Dermis blood vessel endothelial cell (primary cell): ENCODE measurements around the gene MS4A3. TPM values are rescaled to one million over a fixed set of nuclear protein-coding genes. Genes with fewer than 3 reads are reported as not detected.
"Not testable (repeated sequence)": the region's sequence is repeated elsewhere in the genome, so short reads cannot be mapped to it uniquely, and the experiment has no call there.

ENCODE experiments used
- DNase-seq: peaks from one replicate; pipeline ENCODE4 v3.0.0; 2010
- total RNA-seq: library from RNA; depleted of rRNA; stranded (reverse); fragments of >200 nt; gene quantifications from 2 replicates; pipeline ENCODE4 v1.2.3, GENCODE V29; 2014

Gene MS4A3
- not detected in 2 replicates for total RNA-seq

GRCh38 chr11:60056349-60056969 lies at the start of gene MS4A3:
Gene MS4A3 (plus strand): TSS chr11:60056665. CDS start chr11:60061161, 4,496 bp downstream.
- DNase-seq = no peak

DNA sequence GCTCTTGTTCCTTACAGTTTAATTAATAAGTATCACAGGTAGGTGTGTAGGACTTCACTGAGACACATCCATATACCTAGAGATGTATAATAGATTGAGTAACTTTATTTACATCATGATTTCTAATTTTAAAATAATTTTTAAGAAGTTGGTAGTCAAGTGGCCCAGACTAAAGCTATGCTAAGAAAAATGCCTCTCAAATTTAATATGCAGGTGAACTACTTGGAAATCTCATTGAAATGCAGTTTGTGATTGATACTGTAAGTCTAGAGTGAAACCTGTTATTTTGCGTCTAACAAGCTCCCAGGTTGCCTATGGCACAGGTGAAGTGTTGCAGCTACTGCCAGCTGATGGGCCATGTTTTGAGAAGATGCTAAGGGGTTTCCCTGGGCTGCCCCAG lies 39.6 kb upstream of the MS4A3 start, which contains the start of gene OOSP4B:
Gene OOSP4B (plus strand): TSS at position 301 of the 400 bp plus-strand sequence.
- DNase-seq = no peak

GRCh38 chr11:60018058-60018457 lies 38.4 kb upstream of the MS4A3 start:
- no peak for DNase-seq

DNA sequence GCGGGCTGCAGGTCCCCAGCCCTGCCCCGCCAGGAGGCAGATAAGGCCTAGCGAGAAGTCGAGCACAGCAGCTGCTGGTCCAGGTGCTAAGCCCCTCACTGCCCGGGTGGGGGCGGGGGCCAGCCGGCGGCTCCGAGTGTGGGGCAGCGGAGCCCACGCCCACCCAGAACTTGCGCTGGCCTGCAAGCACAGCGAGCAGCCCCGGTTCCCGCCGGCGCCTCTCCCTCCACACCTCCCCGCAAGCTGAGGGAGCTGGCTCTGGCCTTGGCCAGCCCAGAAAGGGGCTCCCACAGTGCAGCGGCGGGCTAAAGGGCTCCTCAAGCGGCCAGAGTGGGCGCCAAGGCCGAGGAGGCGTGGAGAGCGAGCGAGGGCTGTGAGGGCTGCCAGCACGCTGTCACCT lies 36.1 kb upstream of the MS4A3 start:
- not testable (repeated sequence) for DNase-seq

- no peak for DNase-seq
Observed at GRCh38 chr11:60029015-60029632, 27.3 kb upstream of the MS4A3 start.

GRCh38 chr11:60040109-60040508 lies 16.4 kb upstream of the MS4A3 start, which contains the start of gene OOSP2:
Gene OOSP2 (plus strand): TSS chr11:60040409. CDS start chr11:60040460, 51 bp downstream.
- DNase-seq = no peak

DNA sequence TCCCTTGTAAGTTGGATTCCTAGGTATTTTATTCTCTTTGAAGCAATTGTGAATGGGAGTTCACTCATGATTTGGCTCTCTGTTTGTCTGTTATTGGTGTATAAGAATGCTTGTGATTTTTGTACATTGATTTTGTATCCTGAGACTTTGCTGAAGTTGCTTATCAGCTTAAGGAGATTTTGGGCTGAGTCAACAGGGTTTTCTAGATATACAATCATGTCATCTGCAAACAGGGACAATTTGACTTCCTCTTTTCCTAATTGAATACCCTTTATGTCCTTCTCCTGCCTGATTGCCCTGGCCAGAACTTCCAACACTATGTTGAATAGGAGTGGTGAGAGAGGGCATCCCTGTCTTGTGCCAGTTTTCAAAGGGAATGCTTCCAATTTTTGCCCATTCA lies 6.0 kb upstream of the MS4A3 start:
- not testable (repeated sequence) for DNase-seq

GRCh38 chr11:60050839-60051238 lies 5.6 kb upstream of the MS4A3 start:
- not testable (repeated sequence) for DNase-seq

GRCh38 chr11:60059052-60059451 lies 2.6 kb downstream of the MS4A3 start:
- DNase-seq = no peak

- no peak for DNase-seq
Observed at GRCh38 chr11:60059521-60060240, 3.2 kb downstream of the MS4A3 start.

GRCh38 chr11:60064111-60064510 lies 7.6 kb downstream of the MS4A3 start:
- no peak for DNase-seq

DNA sequence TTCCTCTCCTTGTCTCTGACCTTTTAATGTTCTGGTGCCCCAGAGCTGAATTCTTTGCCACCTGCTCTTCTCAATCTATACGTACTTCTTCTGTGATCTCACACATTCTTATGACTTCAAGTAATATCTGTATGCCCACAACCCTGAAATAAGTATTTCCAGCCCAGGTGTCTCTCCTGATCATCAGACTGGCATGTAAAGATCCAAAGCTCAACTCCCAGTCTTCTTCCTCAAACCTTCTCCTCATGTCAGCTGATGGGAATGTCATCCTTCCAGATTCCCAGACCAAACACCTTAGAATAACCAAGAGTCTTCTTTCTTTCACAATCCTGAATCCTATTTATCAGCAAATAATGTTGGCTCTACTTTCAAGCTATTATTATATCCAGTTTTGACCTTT lies 9.3 kb downstream of the MS4A3 start:
- no peak for DNase-seq

DNA sequence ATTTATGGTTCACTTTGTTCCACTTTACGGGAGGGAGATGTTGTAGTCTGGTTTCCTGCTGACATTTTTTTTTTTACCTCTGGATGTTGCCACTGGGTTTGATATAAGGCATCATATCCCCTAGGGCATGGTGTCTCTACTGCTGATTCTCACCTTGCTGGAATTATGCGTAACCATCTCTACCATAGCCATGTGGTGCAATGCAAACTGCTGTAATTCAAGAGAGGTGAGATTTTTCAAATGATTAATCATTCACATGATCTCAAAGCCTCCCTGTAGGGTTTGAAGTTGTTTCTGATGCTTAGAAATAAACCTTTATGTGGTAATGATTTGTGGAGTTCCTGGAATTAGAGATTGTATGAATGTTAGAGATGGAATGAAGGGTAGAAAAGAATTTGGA lies 13.0 kb downstream of the MS4A3 start:
- no peak for DNase-seq

- not testable (repeated sequence) for DNase-seq
Observed at GRCh38 chr11:60071644-60072043, 15.2 kb downstream of the MS4A3 start.

GRCh38 chr11:60077216-60077817 lies 20.9 kb downstream of the MS4A3 start:
- DNase-seq = no peak

DNA sequence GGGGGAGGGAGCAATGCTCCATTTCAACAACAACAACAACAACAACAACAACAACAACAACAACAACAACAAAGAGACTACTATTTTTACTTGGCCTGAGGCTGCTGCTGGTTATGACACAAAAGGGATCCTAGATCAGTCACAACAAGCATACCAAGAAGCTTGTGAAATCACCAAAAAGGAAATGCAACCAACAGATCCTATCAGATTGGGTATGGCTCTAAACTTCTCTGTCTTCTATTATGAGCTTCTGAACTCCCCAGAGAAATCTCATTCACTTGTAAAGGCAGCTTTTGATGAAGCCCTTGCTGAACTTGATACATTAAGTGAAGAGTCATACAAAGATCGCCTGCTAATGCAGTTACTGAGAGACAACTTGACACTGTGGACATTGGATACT lies 21.5 kb downstream of the MS4A3 start:
- DNase-seq = no peak

DNA sequence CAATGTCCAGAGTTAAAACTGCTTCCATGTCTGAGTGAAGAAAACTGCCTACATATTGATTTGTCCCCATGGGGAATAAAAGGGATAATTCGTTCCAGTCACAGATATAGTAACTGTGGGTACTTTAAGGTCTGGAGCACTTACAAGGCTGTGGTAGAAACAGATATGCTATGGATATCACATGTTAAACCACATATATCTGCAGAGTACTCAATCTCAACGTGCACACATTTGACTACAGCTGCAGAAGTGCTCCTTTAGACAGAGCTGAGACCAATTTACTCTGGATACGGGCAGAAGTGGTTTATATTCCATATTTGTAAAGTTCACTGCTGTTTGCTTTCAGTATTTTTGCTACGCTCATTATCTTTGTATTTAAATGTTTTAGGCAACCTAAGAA lies 22.3 kb downstream of the MS4A3 start:
- DNase-seq = no peak

GRCh38 chr11:60080535-60080934 lies 24.1 kb downstream of the MS4A3 start:
- no peak for DNase-seq

- DNase-seq = no peak
Observed at GRCh38 chr11:60084631-60085273, 28.3 kb downstream of the MS4A3 start.

GRCh38 chr11:60085909-60086308 lies 29.4 kb downstream of the MS4A3 start:
- DNase-seq = no peak

DNA sequence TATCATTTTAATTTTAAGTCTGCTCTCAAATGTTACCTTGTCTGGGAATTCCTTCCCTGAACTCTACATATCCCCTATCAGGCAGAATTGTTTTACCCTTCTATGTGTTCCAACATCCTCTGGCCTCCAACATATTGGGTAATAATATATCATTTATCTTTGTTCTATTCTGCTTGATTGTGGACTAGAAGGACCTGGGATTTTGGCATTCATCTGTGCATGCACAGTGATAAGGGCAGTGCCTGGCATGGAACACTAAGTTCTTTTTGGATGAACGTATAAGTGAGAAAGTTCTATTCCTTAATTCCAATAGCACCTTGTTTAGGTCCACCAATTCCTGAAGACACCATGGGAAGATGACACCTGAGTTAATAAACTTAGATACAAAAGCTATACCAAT lies 30.8 kb downstream of the MS4A3 start:
- no peak for DNase-seq

GRCh38 chr11:60088364-60088763 lies 31.9 kb downstream of the MS4A3 start, which contains the start of gene MS4A2:
Gene MS4A2 (plus strand): TSS chr11:60088664. CDS start chr11:60088766, 102 bp downstream.
- DNase-seq = no peak
